Measurements from ENCODE around the gene APH1B. TPM values are rescaled to one million over a fixed set of nuclear protein-coding genes. Genes with fewer than 3 reads are reported as not detected.
"Not testable (repeated sequence)": the region's sequence is repeated elsewhere in the genome, so short reads cannot be mapped to it uniquely, and the experiment has no call there.

APH1B gene
- total and polyA plus RNA-seq, 2 of the 4 experiments (the other 2 are of a cell fraction): 7.0 to 7.7 TPM

DNA sequence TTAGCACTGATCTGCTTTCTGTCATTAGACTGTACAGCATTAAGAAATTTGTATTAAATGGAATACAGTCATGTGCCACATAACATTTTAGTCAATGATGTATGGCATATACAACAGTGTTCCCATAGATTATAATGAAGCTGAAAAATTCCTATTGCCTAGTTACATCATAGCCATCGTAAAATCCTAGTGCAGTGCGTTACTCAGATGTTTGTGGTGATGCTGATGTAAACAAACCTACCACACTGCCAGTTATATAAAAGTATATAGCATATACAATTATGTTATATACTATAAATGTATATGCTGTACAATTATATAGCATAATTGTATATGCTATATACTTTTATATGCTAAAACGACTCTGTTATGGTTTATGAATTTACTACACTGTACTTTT, 41.7 kb downstream of the APH1B start:
- Histone ChIP-seq H3K79me1 (ENCODE audit: low read depth in 1 of 2, low read length in 2 of 2) (no peaks in the 10 kb centered on the region), H2BK5ac (ENCODE audit: low read depth, low read length, poor library complexity, severe bottlenecking) (no peak overlapping the region), H2BK20ac (ENCODE audit: low read depth, low read length) (no peak overlapping the region), H3K27me3 (ENCODE audit: control insufficient read depth, insufficient read depth, low read length) (no peaks in the 10 kb centered on the region), H2BK15ac (ENCODE audit: low read depth, low read length) (no peak overlapping the region), H3K9me1 (ENCODE audit: insufficient read depth, low read length) (no peaks in the 10 kb centered on the region), H2AK9ac (replicated peaks; ENCODE audit: low read depth, low read length, poor library complexity) (no peak overlapping the region), H3K4me3 (ENCODE audit: insufficient read depth, low read depth, low read length) (no peak overlapping the region), H4K5ac (ENCODE audit: low read depth, low read length) (no peak overlapping the region), H3K18ac (ENCODE audit: low read depth, low read length) (no peak overlapping the region), H3K14ac (replicated peaks; ENCODE audit: low read depth, low read length) (no peak overlapping the region), H3K23ac (ENCODE audit: low read depth, low read length) (no peak overlapping the region), H3K9me3 (ENCODE audit: control insufficient read depth, insufficient read depth, low read length) (no peaks in the 10 kb centered on the region), H3K27ac (ENCODE audit: insufficient read depth, low read length) (no peak overlapping the region), H3K4me2 (ENCODE audit: low read depth, low read length) (no peak overlapping the region), H3K4me1 (ENCODE audit: control insufficient read depth, insufficient read depth, low read length) (peaks cover 5% of the 10 kb centered on the region), H4K8ac (ENCODE audit: low read depth in 2 of 2, low read length in 2 of 2) (no peak overlapping the region), H4K91ac (ENCODE audit: insufficient read depth, low read depth, low read length) (no peak overlapping the region), H3K9ac (ENCODE audit: low read depth, low read length) (no peak overlapping the region), H3K4ac (ENCODE audit: low read depth, low read length) (no peak overlapping the region), H3K36me3 (ENCODE audit: control insufficient read depth, insufficient read depth, low read length) (no peaks in the 10 kb centered on the region), H2AFZ (replicated peaks; ENCODE audit: low read length, poor library complexity) (no peak overlapping the region), H2AK5ac (ENCODE audit: low read depth, low read length) (no peak overlapping the region), H3K56ac (ENCODE audit: extremely low read depth, insufficient read depth, low read length) (no peak overlapping the region), H2BK120ac (ENCODE audit: low read depth, low read length) (no peak overlapping the region), H4K20me1 (ENCODE audit: insufficient read depth, low read length) (no peaks in the 10 kb centered on the region)
- WGBS, 2 experiments (ENCODE audit: extremely low coverage in 2 of 2, insufficient read length in 1 of 2): no CpG with 5 or more reads among the region's 3 CpGs
- ChIA-PET CTCF (no interaction called here), POLR2A (ENCODE audit: unreplicated experiment) (no interaction called here)
- in situ Hi-C loops (cut with MboI; ENCODE audit: low sequenced_read_pairs) (no loop called here), intact Hi-C loops (cut with micrococcal nuclease) (no loop called here), dilution Hi-C loops (cut with HindIII; ENCODE audit: low sequenced_read_pairs, unreplicated experiment) (no loop called here)
- peak; percentile 26 for DNase-seq
- ATAC-seq (ENCODE audit: low read depth): no peak
- no peak for TF ChIP-seq MAZ (IDR thresholded peaks at IDR 0.05; ENCODE audit: borderline replicate concordance, low read depth, low read length)
- no peak for TF ChIP-seq FOS (IDR thresholded peaks at IDR 0.05; ENCODE audit: low read depth, low read length)
- TF ChIP-seq CHD1 (IDR thresholded peaks at IDR 0.05; ENCODE audit: low read depth, low read length): no peak
- TF ChIP-seq RAD21 (IDR thresholded peaks at IDR 0.05; ENCODE audit: low read length): no peak
- no peak for TF ChIP-seq RCOR1 (IDR thresholded peaks at IDR 0.05; ENCODE audit: insufficient replicate concordance, low read length)
- no peak for TF ChIP-seq MXI1 (IDR thresholded peaks at IDR 0.05; ENCODE audit: borderline replicate concordance, low read depth, low read length)
- TF ChIP-seq RFX5 (IDR thresholded peaks at IDR 0.05; ENCODE audit: low read depth, low read length): no peak
- BruUV-seq (replicated peaks): no TSS peak

GRCh38 chr15:63320446-63320845, 43.0 kb downstream of the APH1B start:
- H4K5ac ChIP-seq (ENCODE audit: low read depth, low read length); H3K36me3 ChIP-seq (ENCODE audit: control insufficient read depth, insufficient read depth, low read length); H3K4me3 ChIP-seq (ENCODE audit: insufficient read depth, low read depth, low read length); H2AFZ ChIP-seq (replicated peaks; ENCODE audit: low read length, poor library complexity); H3K14ac ChIP-seq (replicated peaks; ENCODE audit: low read depth, low read length); H3K4me2 ChIP-seq (ENCODE audit: low read depth, low read length); CTCF ChIA-PET; H3K18ac ChIP-seq (ENCODE audit: low read depth, low read length); H3K9me3 ChIP-seq (ENCODE audit: control insufficient read depth, insufficient read depth, low read length); H2BK15ac ChIP-seq (ENCODE audit: low read depth, low read length); H2BK5ac ChIP-seq (ENCODE audit: low read depth, low read length, poor library complexity, severe bottlenecking); H4K8ac ChIP-seq (ENCODE audit: low read depth in 2 of 2, low read length in 2 of 2); H3K56ac ChIP-seq (ENCODE audit: extremely low read depth, insufficient read depth, low read length); BruUV-seq (replicated peaks); H3K4me1 ChIP-seq (ENCODE audit: control insufficient read depth, insufficient read depth, low read length); H3K27me3 ChIP-seq (ENCODE audit: control insufficient read depth, insufficient read depth, low read length); H4K20me1 ChIP-seq (ENCODE audit: insufficient read depth, low read length); in situ Hi-C loops (cut with MboI; ENCODE audit: low sequenced_read_pairs); H3K23ac ChIP-seq (ENCODE audit: low read depth, low read length); ATAC-seq (ENCODE audit: low read depth); H2AK9ac ChIP-seq (replicated peaks; ENCODE audit: low read depth, low read length, poor library complexity); H2BK120ac ChIP-seq (ENCODE audit: low read depth, low read length); H3K9me1 ChIP-seq (ENCODE audit: insufficient read depth, low read length); H3K27ac ChIP-seq (ENCODE audit: insufficient read depth, low read length); H2BK20ac ChIP-seq (ENCODE audit: low read depth, low read length); H2AK5ac ChIP-seq (ENCODE audit: low read depth, low read length); dilution Hi-C loops (cut with HindIII; ENCODE audit: low sequenced_read_pairs, unreplicated experiment); intact Hi-C loops (cut with micrococcal nuclease); H3K4ac ChIP-seq (ENCODE audit: low read depth, low read length); POLR2A ChIA-PET (ENCODE audit: unreplicated experiment); DNase-seq; H3K79me1 ChIP-seq (ENCODE audit: low read depth in 1 of 2, low read length in 2 of 2); H4K91ac ChIP-seq (ENCODE audit: insufficient read depth, low read depth, low read length); H3K9ac ChIP-seq (ENCODE audit: low read depth, low read length): not testable (repeated sequence)
- no CpG with 5 or more reads among the region's 10 CpGs for WGBS, 2 experiments (ENCODE audit: extremely low coverage in 2 of 2, insufficient read length in 1 of 2)

Measured in IMR-90 (cell line).